ENCODE data around the gene BCL7B. TPM values are rescaled to one million over a fixed set of nuclear protein-coding genes. Genes with fewer than 3 reads are reported as not detected.

BCL7B gene
- total RNA-seq, 2 experiments from 2014 or later = 42.9 to 50.6 TPM

DNA sequence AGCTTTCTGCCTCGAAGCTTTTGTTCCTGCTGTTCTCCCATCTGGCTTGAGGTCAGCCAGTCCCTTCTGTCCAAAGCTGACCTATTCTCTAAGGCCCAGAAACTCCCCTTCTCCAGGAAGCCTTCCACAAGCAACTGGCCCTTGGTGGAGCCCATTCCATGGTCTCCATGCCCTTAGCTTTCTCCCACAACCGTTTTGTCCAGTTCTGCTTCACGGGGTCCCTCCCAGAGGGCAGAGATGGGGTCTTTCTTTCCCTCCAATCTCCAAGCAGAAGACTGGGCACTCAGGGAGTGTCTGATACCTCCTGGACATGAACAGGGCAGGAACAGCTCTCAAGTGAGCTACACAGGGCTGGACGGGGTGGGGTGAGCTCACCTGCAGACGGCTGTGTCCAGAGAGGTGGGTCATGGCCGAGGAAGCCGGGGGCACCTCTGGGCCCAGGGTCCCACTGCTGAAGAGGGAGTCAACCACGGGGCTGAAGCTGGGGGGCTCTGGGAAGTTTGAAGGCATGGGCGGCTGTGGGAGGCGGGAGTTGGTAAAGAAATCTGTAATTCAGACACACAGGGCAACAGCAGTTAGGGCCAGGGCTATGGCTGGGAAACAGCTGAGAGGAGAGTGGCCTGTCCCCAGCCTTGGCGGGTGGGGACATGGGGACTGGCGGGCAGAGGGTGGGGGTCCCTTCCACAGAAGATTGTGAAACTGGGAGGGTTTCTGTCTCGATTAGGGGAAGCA, 41.8 kb upstream of the BCL7B start:
- intact Hi-C loops (cut with micrococcal nuclease) = no loop called here
- POLR2A ChIA-PET = no interaction called here
- no peak overlapping the region for H3K27ac Mint-ChIP-seq
- ATAC-seq (no peak), DNase-seq (no peak)
- peaks cover 10% of the 10 kb centered on the region for H3K27me3 Mint-ChIP-seq
- H3K36me3 Mint-ChIP-seq (ENCODE audit: low read depth) = no peaks in the 10 kb centered on the region
- TF ChIP-seq CTCF (IDR thresholded peaks at IDR 0.05) = no peak
- CTCF ChIA-PET = interaction anchor here (0.9 to 1.5 kb wide), 4 partner anchors 8 to 136 kb away, joined by 3 to 5 read pairs (median 4); no protein-coding TSS in a partner anchor
- H3K9me3 Mint-ChIP-seq = no peaks in the 10 kb centered on the region
- no peak overlapping the region for H3K4me3 Mint-ChIP-seq
- no peaks in the 10 kb centered on the region for H3K4me1 Mint-ChIP-seq (ENCODE audit: low read depth)

- Mint-ChIP-seq H3K4me1 (ENCODE audit: low read depth) (no peaks in the 10 kb centered on the region), H3K36me3 (ENCODE audit: low read depth) (no peaks in the 10 kb centered on the region), H3K9me3 (no peaks in the 10 kb centered on the region), H3K27ac (no peak overlapping the region), H3K27me3 (peaks cover 10% of the 10 kb centered on the region), H3K4me3 (no peak overlapping the region)
- ChIA-PET POLR2A (no interaction called here), CTCF (interaction anchor here (1.4 to 1.5 kb wide), 2 partner anchors 9 to 136 kb away, joined by 3 to 5 read pairs; no protein-coding TSS in a partner anchor)
- DNase-seq (no peak), ATAC-seq (peak; percentile 42)
- intact Hi-C loops (cut with micrococcal nuclease) = no loop called here
- no peak for TF ChIP-seq CTCF (IDR thresholded peaks at IDR 0.05)
Measured at GRCh38 chr7:73597978-73598782, 40.7 kb upstream of the BCL7B start.

DNA sequence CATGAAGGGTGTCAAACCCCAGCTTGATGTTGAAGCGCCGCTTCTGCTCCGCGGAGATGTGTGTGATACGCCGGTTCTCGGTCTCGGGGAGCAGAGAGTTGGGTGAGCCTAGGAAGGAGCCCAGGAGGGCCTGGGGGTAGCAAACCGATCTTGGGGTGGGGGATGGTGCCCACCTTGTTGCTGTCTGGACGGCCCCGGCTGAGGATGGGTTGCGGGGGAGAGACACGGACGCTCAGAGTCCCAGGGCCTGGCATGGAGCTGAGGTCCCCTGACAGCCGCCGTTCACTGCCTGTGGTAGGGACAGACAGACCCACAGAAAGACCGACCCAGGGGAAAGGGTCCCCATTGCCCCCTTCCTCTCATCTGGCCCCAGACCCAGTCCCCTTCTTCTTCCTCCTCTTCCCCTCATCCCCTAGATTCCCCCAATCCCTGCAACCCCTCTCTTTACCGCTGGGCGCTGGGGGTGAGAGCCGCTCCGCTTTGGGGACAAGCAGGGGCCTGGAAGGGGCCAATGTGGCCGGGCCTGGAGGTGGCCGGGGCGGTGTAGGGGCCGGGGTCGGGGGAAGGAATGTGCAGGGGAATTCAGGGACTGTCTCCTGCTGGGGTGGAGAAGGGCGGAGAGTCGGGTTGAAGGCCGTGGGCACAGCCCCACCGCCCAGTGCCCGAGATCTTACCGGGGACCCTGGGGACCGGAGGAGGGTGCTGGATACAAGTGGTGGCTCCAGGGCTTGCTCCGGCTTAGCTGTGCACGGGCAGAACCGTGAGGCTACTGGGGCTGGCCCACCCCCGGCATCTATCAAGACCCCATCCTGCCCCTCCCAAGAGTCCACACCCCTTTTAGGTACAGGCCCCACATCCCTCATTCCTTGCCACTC, 38.9 kb upstream of the BCL7B start:
- ChIA-PET POLR2A (no interaction called here), CTCF (interaction anchor here (1.2 to 3.5 kb wide), 2 partner anchors 10 to 129 kb away, joined by 3 to 15 read pairs; no protein-coding TSS in a partner anchor)
- intact Hi-C loops (cut with micrococcal nuclease) = no loop called here
- no peak for DNase-seq
- Mint-ChIP-seq H3K27me3 (peaks cover 10% of the 10 kb centered on the region), H3K27ac (no peak overlapping the region), H3K4me1 (ENCODE audit: low read depth) (no peaks in the 10 kb centered on the region), H3K4me3 (no peak overlapping the region), H3K36me3 (ENCODE audit: low read depth) (no peaks in the 10 kb centered on the region), H3K9me3 (no peaks in the 10 kb centered on the region)
- no peak for TF ChIP-seq CTCF (IDR thresholded peaks at IDR 0.05)
- no peak for ATAC-seq

DNA sequence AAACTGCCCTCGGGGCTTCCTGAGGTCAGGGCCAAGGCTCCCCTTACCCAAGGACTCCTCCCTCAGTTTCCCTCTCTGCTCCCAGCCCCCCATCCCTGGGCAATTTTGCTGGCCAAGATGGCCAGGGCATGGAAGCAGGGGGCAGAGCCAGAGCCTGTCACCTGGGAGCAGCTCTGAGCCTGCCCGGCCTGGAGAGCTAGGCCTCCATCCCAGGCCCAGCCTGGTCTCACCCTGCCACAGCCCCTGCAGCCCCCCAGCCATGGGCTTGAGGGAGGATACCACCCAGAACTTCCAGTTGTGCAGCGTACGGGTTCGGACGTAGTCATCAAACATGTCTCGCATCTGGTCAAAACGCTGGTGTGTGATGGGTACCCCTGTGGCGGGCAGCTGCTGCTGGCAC, 37.9 kb upstream of the BCL7B start:
- ChIA-PET CTCF (interaction anchor here (1.2 to 3.5 kb wide), 2 partner anchors 12 to 130 kb away, joined by 3 to 15 read pairs; no protein-coding TSS in a partner anchor), POLR2A (no interaction called here)
- no peaks in the 10 kb centered on the region for H3K36me3 Mint-ChIP-seq (ENCODE audit: low read depth)
- H3K27ac Mint-ChIP-seq = no peak overlapping the region
- DNase-seq (no peak), ATAC-seq (no peak)
- no peaks in the 10 kb centered on the region for H3K9me3 Mint-ChIP-seq
- peaks cover 10% of the 10 kb centered on the region for H3K27me3 Mint-ChIP-seq
- no peak for TF ChIP-seq CTCF (IDR thresholded peaks at IDR 0.05)
- no peaks in the 10 kb centered on the region for H3K4me1 Mint-ChIP-seq (ENCODE audit: low read depth)
- intact Hi-C loops (cut with micrococcal nuclease) = no loop called here
- no peak overlapping the region for H3K4me3 Mint-ChIP-seq

Data from activated CD8-positive, alpha-beta T cell treated with anti-CD3 and anti-CD28 coated beads for 36 hours (primary cell).